Measurements from ENCODE around the gene FSTL1. TPM values are rescaled to one million over a fixed set of nuclear protein-coding genes. Genes with fewer than 3 reads are reported as not detected.

FSTL1 gene
- total RNA-seq, 1 experiment from 2014 or later, result 20.7 TPM

- DNase-seq (ENCODE audit: low read depth, low spot score) (no peak), ATAC-seq (no peak)
- H2AFZ ChIP-seq (ENCODE audit: low read depth, low read length, poor library complexity, severe bottlenecking), result no peak overlapping the region
- no peak overlapping the region for H3K27ac ChIP-seq (ENCODE audit: low read depth, low read length)
- no peak overlapping the region for H3K4me3 ChIP-seq (replicated peaks in 1 of 2; ENCODE audit: low read depth in 1 of 2, low read length in 2 of 2)
- H3K9ac ChIP-seq (ENCODE audit: low read length), result no peak overlapping the region
- H3K4me1 ChIP-seq (ENCODE audit: control insufficient read depth in 1 of 2, insufficient read depth in 2 of 2, low read length in 2 of 2), result peaks cover 2 to 26% of the 10 kb centered on the region in 2 experiments; a peak in 3 of 4 replicates
- H3K36me3 ChIP-seq (ENCODE audit: control insufficient read depth in 1 of 2, insufficient read depth in 2 of 2, low read length in 2 of 2), result no peaks in the 10 kb centered on the region
- ChIA-PET RAD21 (ENCODE audit: low non-redundant PET in 1 of 2, low total read pairs in 2 of 2, uncharacterized antibody in 2 of 2, unreplicated experiment in 2 of 2) (no interaction called here), POLR2A (no interaction called here), CTCF (interaction anchor here (0.8 to 1.3 kb wide), 3 partner anchors 11 to 127 kb away, joined by 3 to 9 read pairs (median 3); no protein-coding TSS in a partner anchor)
- H3K9me3 ChIP-seq (ENCODE audit: control insufficient read depth in 1 of 2, insufficient read depth in 1 of 2, low read depth in 1 of 2, low read length in 2 of 2), result no peaks in the 10 kb centered on the region
- no peak overlapping the region for H3K4me2 ChIP-seq (ENCODE audit: low read length)
- intact Hi-C loops (cut with micrococcal nuclease), result no loop called here
- no peaks in the 10 kb centered on the region for H3K79me2 ChIP-seq (ENCODE audit: insufficient read depth, low read length)
- no peaks in the 10 kb centered on the region for H3K9me2 ChIP-seq (ENCODE audit: insufficient read depth)
- TF ChIP-seq RAD21 (IDR thresholded peaks at IDR 0.05; ENCODE audit: low read depth), result no peak
- no peaks in the 10 kb centered on the region for H4K20me1 ChIP-seq (ENCODE audit: insufficient read depth)
- no TSS peak for BruUV-seq (replicated peaks)
- H3K27me3 ChIP-seq (ENCODE audit: insufficient read depth, low read length), result no peaks in the 10 kb centered on the region
Measured at GRCh38 chr3:120432150-120432860, 18.5 kb downstream of the FSTL1 start.

- no peaks in the 10 kb centered on the region for H3K9me2 ChIP-seq (ENCODE audit: insufficient read depth)
- DNase-seq (ENCODE audit: low read depth, low spot score) (no peak), ATAC-seq (no peak)
- intact Hi-C loops (cut with micrococcal nuclease), result no loop called here
- ChIA-PET POLR2A (no interaction called here), CTCF (interaction anchor here (1.0 kb wide), 1 partner anchor 12 kb away, joined by 4 read pairs; no protein-coding TSS in a partner anchor), RAD21 (ENCODE audit: low non-redundant PET in 1 of 2, low total read pairs in 2 of 2, uncharacterized antibody in 2 of 2, unreplicated experiment in 2 of 2) (no interaction called here)
- H3K27me3 ChIP-seq (ENCODE audit: insufficient read depth, low read length), result no peaks in the 10 kb centered on the region
- no peaks in the 10 kb centered on the region for H3K9me3 ChIP-seq (ENCODE audit: control insufficient read depth in 1 of 2, insufficient read depth in 1 of 2, low read depth in 1 of 2, low read length in 2 of 2)
- no peaks in the 10 kb centered on the region for H4K20me1 ChIP-seq (ENCODE audit: insufficient read depth)
- no peak for TF ChIP-seq EZH2 (IDR thresholded peaks at IDR 0.05)
- TF ChIP-seq EZH2phosphoT487 (IDR thresholded peaks at IDR 0.05; ENCODE audit: borderline replicate concordance), result no peak
- TF ChIP-seq POLR2AphosphoS5 (IDR thresholded peaks at IDR 0.05; ENCODE audit: low read depth, low read length), result no peak
- TF ChIP-seq ZBTB33 (IDR thresholded peaks at IDR 0.05; ENCODE audit: extremely low read depth, insufficient replicate concordance, low read length), result no peak
- TF ChIP-seq ZFX (IDR thresholded peaks at IDR 0.05), result no peak
- no peak for TF ChIP-seq POLR2A (IDR thresholded peaks at IDR 0.05; ENCODE audit: borderline replicate concordance, extremely low read depth, insufficient read depth, insufficient read length)
- TF ChIP-seq TCF7L2 (IDR thresholded peaks at IDR 0.05; ENCODE audit: borderline replicate concordance, extremely low read depth, insufficient read depth, insufficient read length), result no peak
- no peak for TF ChIP-seq ATF3 (IDR thresholded peaks at IDR 0.05)
- TF ChIP-seq MAX (IDR thresholded peaks at IDR 0.05), result no peak
- TF ChIP-seq JUND (IDR thresholded peaks at IDR 0.05), result no peak
- no peak for TF ChIP-seq SRF (IDR thresholded peaks at IDR 0.05; ENCODE audit: low read depth)
- H3K4me2 ChIP-seq (ENCODE audit: low read length), result no peak overlapping the region
- no peaks in the 10 kb centered on the region for H3K79me2 ChIP-seq (ENCODE audit: insufficient read depth, low read length)
- BruUV-seq (replicated peaks), result no TSS peak
- H3K27ac ChIP-seq (ENCODE audit: low read depth, low read length), result no peak overlapping the region
- no peak overlapping the region for H3K9ac ChIP-seq (ENCODE audit: low read length)
- H3K4me3 ChIP-seq (replicated peaks in 1 of 2; ENCODE audit: low read depth in 1 of 2, low read length in 2 of 2), result no peak overlapping the region
- H2AFZ ChIP-seq (ENCODE audit: low read depth, low read length, poor library complexity, severe bottlenecking), result no peak overlapping the region
- H3K4me1 ChIP-seq (ENCODE audit: control insufficient read depth in 1 of 2, insufficient read depth in 2 of 2, low read length in 2 of 2), result peaks cover 0 to 7% of the 10 kb centered on the region in 2 experiments; a peak in 1 of 4 replicates
- no peaks in the 10 kb centered on the region for H3K36me3 ChIP-seq (ENCODE audit: control insufficient read depth in 1 of 2, insufficient read depth in 2 of 2, low read length in 2 of 2)
Measured at GRCh38 chr3:120429921-120430361, 20.9 kb downstream of the FSTL1 start.

Data from HCT116 (cell line).